ENCODE results near the gene PPP1R26. TPM values are rescaled to one million over a fixed set of nuclear protein-coding genes. Genes with fewer than 3 reads are reported as not detected.

Gene PPP1R26
- total RNA-seq, 4 donors from 2014 or later, result 5.1 to 16.0 (median 11.1) TPM

GRCh38 chr9:135489188-135489906 lies 9.8 kb downstream of the PPP1R26 start:
- TF ChIP-seq CTCF (IDR thresholded peaks at IDR 0.05; ENCODE audit: low read depth), result no peak

- TF ChIP-seq CTCF (IDR thresholded peaks at IDR 0.05; ENCODE audit: low read depth), result no peak
Measured at GRCh38 chr9:135490166-135490870, 10.7 kb downstream of the PPP1R26 start.

GRCh38 chr9:135490980-135491464 lies 11.4 kb downstream of the PPP1R26 start:
- no peak for TF ChIP-seq CTCF (IDR thresholded peaks at IDR 0.05; ENCODE audit: low read depth)

- TF ChIP-seq CTCF (IDR thresholded peaks at IDR 0.05; ENCODE audit: low read depth), result no peak
Measured at GRCh38 chr9:135491764-135492163, 12.2 kb downstream of the PPP1R26 start.

- TF ChIP-seq CTCF (IDR thresholded peaks at IDR 0.05; ENCODE audit: low read depth), result no peak
Measured at GRCh38 chr9:135492886-135493669, 13.5 kb downstream of the PPP1R26 start.

- TF ChIP-seq CTCF (IDR thresholded peaks at IDR 0.05; ENCODE audit: low read depth), result no peak
Measured at GRCh38 chr9:135494791-135495559, 15.4 kb downstream of the PPP1R26 start.

All from subcutaneous adipose tissue (tissue), 4 donors.